ENCODE results near the gene GFRA4. TPM values are rescaled to one million over a fixed set of nuclear protein-coding genes. Genes with fewer than 3 reads are reported as not detected.

Gene GFRA4
- total and polyA plus RNA-seq, 4 donors = not detected

GRCh38 chr20:3632311-3633004, 30.7 kb downstream of the GFRA4 start:
- Histone ChIP-seq H3K9ac (ENCODE audit: insufficient read depth in 1 of 2, low read length in 2 of 2) (no peak overlapping the region), H3K27ac (ENCODE audit: low read depth in 1 of 2, low read length in 1 of 2) (no peak overlapping the region), H3K4me1 (ENCODE audit: control insufficient read depth in 5 of 5, insufficient read depth in 5 of 5, low read length in 5 of 5) (no peaks in the 10 kb centered on the region), H3K9me3 (ENCODE audit: control insufficient read depth in 4 of 4, insufficient read depth in 3 of 4, low read length in 3 of 4) (no peaks in the 10 kb centered on the region), H3K27me3 (ENCODE audit: control insufficient read depth in 3 of 3, insufficient read depth in 3 of 3, low read length in 2 of 3) (no peaks in the 10 kb centered on the region), H3K4me3 (no peak overlapping the region), H3K36me3 (ENCODE audit: control insufficient read depth in 4 of 4, insufficient read depth in 4 of 4, low read length in 4 of 4) (peaks cover 0 to 9% (median 5%) of the 10 kb centered on the region in 4 donors)
- no peak for ATAC-seq (ENCODE audit: insufficient read depth, low FRiP score)
- no peak for DNase-seq
- 81 to 91% methylated on average over 7 of the region's 7 CpGs for whole genome bisulfite sequencing, 2 donors
- TF ChIP-seq CTCF (IDR thresholded peaks at IDR 0.05; ENCODE audit: control extremely low read depth, extremely low read depth) = no peak

DNA sequence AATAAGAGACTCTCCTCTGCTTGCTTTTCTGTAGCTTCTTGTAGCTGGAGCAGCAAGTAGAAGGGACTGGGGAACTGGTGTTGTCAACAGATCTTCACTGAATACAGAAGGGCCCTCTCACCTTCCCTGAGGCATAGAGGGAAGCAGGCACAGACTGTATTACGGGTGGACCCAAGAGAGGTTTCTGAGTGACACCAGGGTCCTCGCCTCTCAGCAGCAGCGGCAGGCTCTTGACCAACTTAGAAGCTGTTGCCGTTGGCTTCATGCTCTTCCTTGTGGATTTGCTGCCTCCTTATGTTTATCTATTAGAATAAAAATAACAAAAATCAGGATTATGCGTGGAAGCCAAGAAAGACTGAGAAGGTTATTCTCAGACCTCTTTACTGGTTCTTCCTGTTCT, 31.7 kb downstream of the GFRA4 start:
- no peak for TF ChIP-seq CTCF (IDR thresholded peaks at IDR 0.05; ENCODE audit: control extremely low read depth, extremely low read depth)
- no peaks in the 10 kb centered on the region for H3K9me3 ChIP-seq (ENCODE audit: control insufficient read depth in 4 of 4, insufficient read depth in 3 of 4, low read length in 3 of 4)
- peaks cover 0 to 9% (median 5%) of the 10 kb centered on the region in 4 donors for H3K36me3 ChIP-seq (ENCODE audit: control insufficient read depth in 4 of 4, insufficient read depth in 4 of 4, low read length in 4 of 4)
- no peak overlapping the region for H3K9ac ChIP-seq (ENCODE audit: insufficient read depth in 1 of 2, low read length in 2 of 2)
- 83 to 88% methylated on average over 5 of the region's 5 CpGs for WGBS, 2 donors
- H3K4me3 ChIP-seq = no peak overlapping the region
- H3K27ac ChIP-seq (ENCODE audit: low read depth in 1 of 2, low read length in 1 of 2) = no peak overlapping the region
- no peaks in the 10 kb centered on the region for H3K27me3 ChIP-seq (ENCODE audit: control insufficient read depth in 3 of 3, insufficient read depth in 3 of 3, low read length in 2 of 3)
- ATAC-seq (ENCODE audit: insufficient read depth, low FRiP score) = no peak
- peak in 1 of 3 donors; percentile 29 for DNase-seq
- H3K4me1 ChIP-seq (ENCODE audit: control insufficient read depth in 5 of 5, insufficient read depth in 5 of 5, low read length in 5 of 5) = no peaks in the 10 kb centered on the region

- no peaks in the 10 kb centered on the region for H3K4me1 ChIP-seq (ENCODE audit: control insufficient read depth in 5 of 5, insufficient read depth in 5 of 5, low read length in 5 of 5)
- no peak overlapping the region for H3K9ac ChIP-seq (ENCODE audit: insufficient read depth in 1 of 2, low read length in 2 of 2)
- ATAC-seq (ENCODE audit: insufficient read depth, low FRiP score) (no peak), DNase-seq (no peak)
- no peaks in the 10 kb centered on the region for H3K27me3 ChIP-seq (ENCODE audit: control insufficient read depth in 3 of 3, insufficient read depth in 3 of 3, low read length in 2 of 3)
- no peak overlapping the region for H3K4me3 ChIP-seq
- no peak for TF ChIP-seq CTCF (IDR thresholded peaks at IDR 0.05; ENCODE audit: control extremely low read depth, extremely low read depth)
- H3K9me3 ChIP-seq (ENCODE audit: control insufficient read depth in 4 of 4, insufficient read depth in 3 of 4, low read length in 3 of 4) = no peaks in the 10 kb centered on the region
- WGBS, 2 donors = 83 to 89% methylated on average over 8 of the region's 8 CpGs
- H3K36me3 ChIP-seq (ENCODE audit: control insufficient read depth in 4 of 4, insufficient read depth in 4 of 4, low read length in 4 of 4) = peaks cover 0 to 12% (median 6%) of the 10 kb centered on the region in 4 donors
- H3K27ac ChIP-seq (ENCODE audit: low read depth in 1 of 2, low read length in 1 of 2) = peak overlapping the region in 1 of 2 donors; percentile 39
Observed at GRCh38 chr20:3630429-3630828, 32.8 kb downstream of the GFRA4 start.

- peaks cover 0 to 12% (median 6%) of the 10 kb centered on the region in 4 donors for H3K36me3 ChIP-seq (ENCODE audit: control insufficient read depth in 4 of 4, insufficient read depth in 4 of 4, low read length in 4 of 4)
- 84 to 88% methylated on average over 2 of the region's 2 CpGs for WGBS, 2 donors
- no peak for ATAC-seq (ENCODE audit: insufficient read depth, low FRiP score)
- H3K27ac ChIP-seq (ENCODE audit: low read depth in 1 of 2, low read length in 1 of 2) = no peak overlapping the region
- H3K27me3 ChIP-seq (ENCODE audit: control insufficient read depth in 3 of 3, insufficient read depth in 3 of 3, low read length in 2 of 3) = no peaks in the 10 kb centered on the region
- H3K4me3 ChIP-seq = no peak overlapping the region
- DNase-seq = no peak
- no peaks in the 10 kb centered on the region for H3K9me3 ChIP-seq (ENCODE audit: control insufficient read depth in 4 of 4, insufficient read depth in 3 of 4, low read length in 3 of 4)
- TF ChIP-seq CTCF (IDR thresholded peaks at IDR 0.05; ENCODE audit: control extremely low read depth, extremely low read depth) = no peak
- H3K9ac ChIP-seq (ENCODE audit: insufficient read depth in 1 of 2, low read length in 2 of 2) = no peak overlapping the region
- H3K4me1 ChIP-seq (ENCODE audit: control insufficient read depth in 5 of 5, insufficient read depth in 5 of 5, low read length in 5 of 5) = no peaks in the 10 kb centered on the region
Observed at GRCh38 chr20:3629893-3630292, 33.3 kb downstream of the GFRA4 start.

All from lung (tissue), 12 donors.